ENCODE data around the gene PAF1. TPM values are rescaled to one million over a fixed set of nuclear protein-coding genes. Genes with fewer than 3 reads are reported as not detected.

PAF1 gene
- total and polyA plus RNA-seq, 2 donors (not counting 1 experiment from before 2014, with no cell fraction given): 46.4 to 65.5 TPM

DNA sequence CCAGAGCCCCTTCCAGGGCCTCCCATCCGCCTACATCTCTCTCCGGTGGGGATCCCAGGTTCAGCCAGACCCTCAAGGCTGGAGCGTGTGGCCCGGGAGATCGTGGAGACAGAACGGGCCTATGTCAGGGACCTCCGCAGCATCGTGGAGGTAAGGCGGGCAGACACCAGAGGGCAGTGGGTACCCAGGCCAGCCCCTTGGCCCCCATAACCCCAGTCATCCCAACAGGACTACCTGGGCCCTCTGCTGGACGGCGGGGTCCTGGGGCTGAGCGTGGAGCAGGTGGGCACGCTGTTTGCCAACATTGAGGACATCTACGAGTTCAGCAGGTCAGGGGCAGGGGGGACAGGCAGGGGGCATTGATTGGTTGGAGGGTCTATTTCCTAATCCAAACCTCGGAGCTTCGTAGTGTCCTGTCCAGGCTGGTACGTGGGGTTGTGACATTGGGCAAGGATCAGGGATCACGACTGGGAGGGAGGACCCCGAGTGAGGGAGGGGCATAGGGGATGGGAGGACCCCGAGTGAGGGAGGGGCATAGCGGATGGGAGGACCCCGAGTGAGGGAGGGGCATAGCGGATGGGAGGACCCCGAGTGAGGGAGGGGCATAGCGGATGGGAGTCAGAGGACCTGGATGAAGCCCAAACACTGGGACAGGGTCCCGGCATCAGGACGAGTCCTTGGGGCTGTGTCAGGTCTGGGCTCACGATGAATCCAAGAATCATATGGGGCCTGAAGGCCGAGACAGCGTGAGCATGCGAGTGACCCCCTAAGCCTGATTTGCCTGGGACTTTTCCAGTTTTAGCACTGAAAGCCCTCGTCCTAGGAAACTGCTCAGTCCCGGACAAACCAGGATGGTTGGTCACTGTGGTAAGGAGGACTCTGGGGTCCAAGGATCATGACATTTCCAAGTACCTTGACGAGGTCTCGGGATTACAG lies 24.5 kb upstream of the PAF1 start:
- H3K4me3 ChIP-seq (replicated peaks in 1 of 4; ENCODE audit: control extremely low read depth in 1 of 4, insufficient read depth in 1 of 4, low read depth in 3 of 4, low read length in 4 of 4): peak overlapping the region; percentile 71 to 98 (median 84)
- no peaks in the 10 kb centered on the region for H3K27me3 ChIP-seq (ENCODE audit: control insufficient read depth, insufficient read depth, low read length)
- H3K9ac ChIP-seq (ENCODE audit: insufficient read depth, low read length): peak overlapping the region; percentile 48
- H4K20me1 ChIP-seq (ENCODE audit: control insufficient read depth, extremely low read depth, insufficient read depth, low read length): no peaks in the 10 kb centered on the region
- peak overlapping the region; percentile 45 for H3K27ac ChIP-seq (ENCODE audit: insufficient read depth, low read length)
- H2AFZ ChIP-seq (ENCODE audit: low read length): no peak overlapping the region
- H3K4me2 ChIP-seq (ENCODE audit: extremely low read depth, insufficient read depth, low read length): peak overlapping the region; percentile 86
- TF ChIP-seq EZH2 (IDR thresholded peaks at IDR 0.05; ENCODE audit: low read length, missing control alignments): no peak
- TF ChIP-seq, protein P1, sequence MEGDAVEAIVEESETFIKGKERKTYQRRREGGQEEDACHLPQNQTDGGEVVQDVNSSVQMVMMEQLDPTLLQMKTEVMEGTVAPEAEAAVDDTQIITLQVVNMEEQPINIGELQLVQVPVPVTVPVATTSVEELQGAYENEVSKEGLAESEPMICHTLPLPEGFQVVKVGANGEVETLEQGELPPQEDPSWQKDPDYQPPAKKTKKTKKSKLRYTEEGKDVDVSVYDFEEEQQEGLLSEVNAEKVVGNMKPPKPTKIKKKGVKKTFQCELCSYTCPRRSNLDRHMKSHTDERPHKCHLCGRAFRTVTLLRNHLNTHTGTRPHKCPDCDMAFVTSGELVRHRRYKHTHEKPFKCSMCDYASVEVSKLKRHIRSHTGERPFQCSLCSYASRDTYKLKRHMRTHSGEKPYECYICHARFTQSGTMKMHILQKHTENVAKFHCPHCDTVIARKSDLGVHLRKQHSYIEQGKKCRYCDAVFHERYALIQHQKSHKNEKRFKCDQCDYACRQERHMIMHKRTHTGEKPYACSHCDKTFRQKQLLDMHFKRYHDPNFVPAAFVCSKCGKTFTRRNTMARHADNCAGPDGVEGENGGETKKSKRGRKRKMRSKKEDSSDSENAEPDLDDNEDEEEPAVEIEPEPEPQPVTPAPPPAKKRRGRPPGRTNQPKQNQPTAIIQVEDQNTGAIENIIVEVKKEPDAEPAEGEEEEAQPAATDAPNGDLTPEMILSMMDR (conservative IDR thresholded peaks at IDR 0.05 in 1 of 2, IDR thresholded peaks at IDR 0.05 in 1 of 2; ENCODE audit: low read depth in 1 of 2, low read length in 2 of 2): no peak
- peaks cover 14% of the 10 kb centered on the region for H3K4me1 ChIP-seq (ENCODE audit: control insufficient read depth, extremely low read depth, insufficient read depth, low read length)
- DNase-seq (ENCODE audit: low read depth in 2 of 2): no peak
- peaks cover 20% of the 10 kb centered on the region for H3K79me2 ChIP-seq (ENCODE audit: control insufficient read depth, insufficient read depth, low read length)
- no peaks in the 10 kb centered on the region for H3K9me3 ChIP-seq (ENCODE audit: control insufficient read depth, insufficient read depth, low read depth, low read length)
- peaks cover 12% of the 10 kb centered on the region for H3K36me3 ChIP-seq (ENCODE audit: control insufficient read depth, insufficient read depth, low read length)

- Histone ChIP-seq H3K9ac (ENCODE audit: insufficient read depth, low read length) (peak overlapping the region; percentile 74), H3K4me3 (replicated peaks in 1 of 4; ENCODE audit: control extremely low read depth in 1 of 4, insufficient read depth in 1 of 4, low read depth in 3 of 4, low read length in 4 of 4) (peak overlapping the region; percentile 71 to 98 (median 84)), H3K79me2 (ENCODE audit: control insufficient read depth, insufficient read depth, low read length) (peaks cover 25% of the 10 kb centered on the region), H4K20me1 (ENCODE audit: control insufficient read depth, extremely low read depth, insufficient read depth, low read length) (no peaks in the 10 kb centered on the region), H2AFZ (ENCODE audit: low read length) (no peak overlapping the region), H3K9me3 (ENCODE audit: control insufficient read depth, insufficient read depth, low read depth, low read length) (no peaks in the 10 kb centered on the region), H3K27me3 (ENCODE audit: control insufficient read depth, insufficient read depth, low read length) (no peaks in the 10 kb centered on the region), H3K4me2 (ENCODE audit: extremely low read depth, insufficient read depth, low read length) (peak overlapping the region; percentile 86), H3K27ac (ENCODE audit: insufficient read depth, low read length) (peak overlapping the region; percentile 61), H3K36me3 (ENCODE audit: control insufficient read depth, insufficient read depth, low read length) (peaks cover 12% of the 10 kb centered on the region), H3K4me1 (ENCODE audit: control insufficient read depth, extremely low read depth, insufficient read depth, low read length) (peaks cover 15% of the 10 kb centered on the region)
- TF ChIP-seq, protein P1 (conservative IDR thresholded peaks at IDR 0.05 in 1 of 2, IDR thresholded peaks at IDR 0.05 in 1 of 2; ENCODE audit: low read depth in 1 of 2, low read length in 2 of 2): peak; percentile 17 to 20
- no peak for TF ChIP-seq EZH2 (IDR thresholded peaks at IDR 0.05; ENCODE audit: low read length, missing control alignments)
- DNase-seq (ENCODE audit: low read depth in 2 of 2): peak in 1 of 2 donors; percentile 40
Measured at GRCh38 chr19:39413911-39414608, 23.2 kb upstream of the PAF1 start.
